Measurements from ENCODE around the gene DCBLD2. TPM values are rescaled to one million over a fixed set of nuclear protein-coding genes. Genes with fewer than 3 reads are reported as not detected.

The DCBLD2 gene
- polyA plus RNA-seq, 1 of the 3 experiments (the other 2 are of a cell fraction): 159 TPM

DNA sequence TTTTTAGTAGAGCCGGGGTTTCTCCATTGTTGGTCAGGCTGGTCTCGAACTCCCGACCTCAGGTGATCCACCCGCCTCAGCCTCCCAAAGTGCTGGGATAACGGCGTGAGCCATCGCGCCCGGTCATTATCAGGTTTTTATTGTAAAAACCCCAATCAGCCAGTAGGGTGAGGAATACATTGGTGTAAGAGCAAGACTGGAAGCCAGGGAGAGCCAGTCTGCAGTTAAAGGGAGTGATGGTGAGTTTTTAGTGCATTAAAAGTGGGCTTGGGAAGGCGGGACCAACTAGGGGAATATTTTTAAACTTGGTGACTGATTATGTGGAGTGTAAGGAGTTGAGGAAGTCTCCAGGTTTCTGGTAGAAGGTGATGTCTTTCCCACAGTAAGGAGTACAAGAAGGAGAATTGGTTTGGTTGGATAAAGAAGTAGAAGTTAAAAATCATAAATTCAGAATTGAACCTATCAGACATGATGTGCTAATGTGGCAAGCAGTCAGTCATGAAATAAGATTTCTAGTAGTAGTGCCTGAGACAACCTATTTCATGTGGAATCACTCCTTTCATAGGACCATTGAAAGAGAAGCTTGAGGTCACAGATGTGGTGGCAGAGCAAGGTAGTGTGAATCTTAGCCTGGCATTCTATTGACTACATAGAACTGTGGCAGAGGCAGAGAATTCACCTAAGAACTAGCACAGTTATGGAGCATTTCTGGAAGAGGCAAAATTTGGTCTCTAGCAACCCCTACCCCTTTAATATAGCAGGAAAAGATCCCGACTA is 2.4 kb upstream of the DCBLD2 start:
- Histone ChIP-seq H3K4me2 (peak overlapping the region; percentile 91), H3K36me3 (replicated peaks in 1 of 2; ENCODE audit: control insufficient read depth in 1 of 2, insufficient read depth in 2 of 2, low read length in 1 of 2) (peaks cover 0 to 30% of the 10 kb centered on the region in 2 experiments), H3K27me3 (ENCODE audit: insufficient read depth) (no peaks in the 10 kb centered on the region), H3F3A (replicated peaks; ENCODE audit: insufficient read depth) (peaks cover 34% of the 10 kb centered on the region), H3K9me2 (no peaks in the 10 kb centered on the region), H3K9me3 (0 out of 2 replicates have a peak, but pooled peaks cover 5% of the 10 kb centered on the region), H3K9ac (peak overlapping the region; percentile 27; the same call in 1 of the 2 replicates), H3K27ac (ENCODE audit: low read depth in 2 of 2, low read length in 1 of 2) (peak overlapping the region in 1 of 2 experiments; percentile 89; a peak in 2 of 4 replicates), H3K4me1 (ENCODE audit: control insufficient read depth in 1 of 2, insufficient read depth in 2 of 2, low read depth in 1 of 2, low read length in 1 of 2) (peaks cover 2 to 7% of the 10 kb centered on the region in 2 experiments), H3K4me3 (ENCODE audit: low read depth in 2 of 2, low read length in 1 of 2) (peak overlapping the region in 1 of 2 experiments; percentile 77; a peak in 2 of 4 replicates), H2AFZ (ENCODE audit: low read depth) (no peak overlapping the region), H4K20me1 (ENCODE audit: insufficient read depth) (peaks cover 20% of the 10 kb centered on the region), H3K79me2 (ENCODE audit: insufficient read depth) (peaks cover 71% of the 10 kb centered on the region)
- DNase-seq: no peak
- TF ChIP-seq RFX5 (IDR thresholded peaks at IDR 0.05; ENCODE audit: low read length) (no peak), NFIC (IDR thresholded peaks at IDR 0.05; ENCODE audit: borderline replicate concordance) (no peak), EP300 (IDR thresholded peaks at IDR 0.05; ENCODE audit: borderline replicate concordance in 1 of 2, low read depth in 1 of 2, low read length in 1 of 2) (no peak), RAD21 (IDR thresholded peaks at IDR 0.05; ENCODE audit: low read length) (no peak)
- TF ChIP-seq, protein P1, sequence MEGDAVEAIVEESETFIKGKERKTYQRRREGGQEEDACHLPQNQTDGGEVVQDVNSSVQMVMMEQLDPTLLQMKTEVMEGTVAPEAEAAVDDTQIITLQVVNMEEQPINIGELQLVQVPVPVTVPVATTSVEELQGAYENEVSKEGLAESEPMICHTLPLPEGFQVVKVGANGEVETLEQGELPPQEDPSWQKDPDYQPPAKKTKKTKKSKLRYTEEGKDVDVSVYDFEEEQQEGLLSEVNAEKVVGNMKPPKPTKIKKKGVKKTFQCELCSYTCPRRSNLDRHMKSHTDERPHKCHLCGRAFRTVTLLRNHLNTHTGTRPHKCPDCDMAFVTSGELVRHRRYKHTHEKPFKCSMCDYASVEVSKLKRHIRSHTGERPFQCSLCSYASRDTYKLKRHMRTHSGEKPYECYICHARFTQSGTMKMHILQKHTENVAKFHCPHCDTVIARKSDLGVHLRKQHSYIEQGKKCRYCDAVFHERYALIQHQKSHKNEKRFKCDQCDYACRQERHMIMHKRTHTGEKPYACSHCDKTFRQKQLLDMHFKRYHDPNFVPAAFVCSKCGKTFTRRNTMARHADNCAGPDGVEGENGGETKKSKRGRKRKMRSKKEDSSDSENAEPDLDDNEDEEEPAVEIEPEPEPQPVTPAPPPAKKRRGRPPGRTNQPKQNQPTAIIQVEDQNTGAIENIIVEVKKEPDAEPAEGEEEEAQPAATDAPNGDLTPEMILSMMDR (IDR thresholded peaks at IDR 0.05): no peak; the same call in 1 of the 2 replicates
- TF ChIP-seq, protein P2, sequence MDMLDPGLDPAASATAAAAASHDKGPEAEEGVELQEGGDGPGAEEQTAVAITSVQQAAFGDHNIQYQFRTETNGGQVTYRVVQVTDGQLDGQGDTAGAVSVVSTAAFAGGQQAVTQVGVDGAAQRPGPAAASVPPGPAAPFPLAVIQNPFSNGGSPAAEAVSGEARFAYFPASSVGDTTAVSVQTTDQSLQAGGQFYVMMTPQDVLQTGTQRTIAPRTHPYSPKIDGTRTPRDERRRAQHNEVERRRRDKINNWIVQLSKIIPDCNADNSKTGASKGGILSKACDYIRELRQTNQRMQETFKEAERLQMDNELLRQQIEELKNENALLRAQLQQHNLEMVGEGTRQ (IDR thresholded peaks at IDR 0.05; ENCODE audit: borderline replicate concordance, low read depth, low read length): no peak
- TF ChIP-seq, protein P3, sequence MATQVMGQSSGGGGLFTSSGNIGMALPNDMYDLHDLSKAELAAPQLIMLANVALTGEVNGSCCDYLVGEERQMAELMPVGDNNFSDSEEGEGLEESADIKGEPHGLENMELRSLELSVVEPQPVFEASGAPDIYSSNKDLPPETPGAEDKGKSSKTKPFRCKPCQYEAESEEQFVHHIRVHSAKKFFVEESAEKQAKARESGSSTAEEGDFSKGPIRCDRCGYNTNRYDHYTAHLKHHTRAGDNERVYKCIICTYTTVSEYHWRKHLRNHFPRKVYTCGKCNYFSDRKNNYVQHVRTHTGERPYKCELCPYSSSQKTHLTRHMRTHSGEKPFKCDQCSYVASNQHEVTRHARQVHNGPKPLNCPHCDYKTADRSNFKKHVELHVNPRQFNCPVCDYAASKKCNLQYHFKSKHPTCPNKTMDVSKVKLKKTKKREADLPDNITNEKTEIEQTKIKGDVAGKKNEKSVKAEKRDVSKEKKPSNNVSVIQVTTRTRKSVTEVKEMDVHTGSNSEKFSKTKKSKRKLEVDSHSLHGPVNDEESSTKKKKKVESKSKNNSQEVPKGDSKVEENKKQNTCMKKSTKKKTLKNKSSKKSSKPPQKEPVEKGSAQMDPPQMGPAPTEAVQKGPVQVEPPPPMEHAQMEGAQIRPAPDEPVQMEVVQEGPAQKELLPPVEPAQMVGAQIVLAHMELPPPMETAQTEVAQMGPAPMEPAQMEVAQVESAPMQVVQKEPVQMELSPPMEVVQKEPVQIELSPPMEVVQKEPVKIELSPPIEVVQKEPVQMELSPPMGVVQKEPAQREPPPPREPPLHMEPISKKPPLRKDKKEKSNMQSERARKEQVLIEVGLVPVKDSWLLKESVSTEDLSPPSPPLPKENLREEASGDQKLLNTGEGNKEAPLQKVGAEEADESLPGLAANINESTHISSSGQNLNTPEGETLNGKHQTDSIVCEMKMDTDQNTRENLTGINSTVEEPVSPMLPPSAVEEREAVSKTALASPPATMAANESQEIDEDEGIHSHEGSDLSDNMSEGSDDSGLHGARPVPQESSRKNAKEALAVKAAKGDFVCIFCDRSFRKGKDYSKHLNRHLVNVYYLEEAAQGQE (IDR thresholded peaks at IDR 0.05; ENCODE audit: low read depth, low read length): no peak
- 87% methylated on average over 11 of the region's 11 CpGs for WGBS (ENCODE audit: low lambda C conversion rate)
- POLR2A ChIA-PET: no interaction called here
- CTCF ChIA-PET: no interaction called here

DNA sequence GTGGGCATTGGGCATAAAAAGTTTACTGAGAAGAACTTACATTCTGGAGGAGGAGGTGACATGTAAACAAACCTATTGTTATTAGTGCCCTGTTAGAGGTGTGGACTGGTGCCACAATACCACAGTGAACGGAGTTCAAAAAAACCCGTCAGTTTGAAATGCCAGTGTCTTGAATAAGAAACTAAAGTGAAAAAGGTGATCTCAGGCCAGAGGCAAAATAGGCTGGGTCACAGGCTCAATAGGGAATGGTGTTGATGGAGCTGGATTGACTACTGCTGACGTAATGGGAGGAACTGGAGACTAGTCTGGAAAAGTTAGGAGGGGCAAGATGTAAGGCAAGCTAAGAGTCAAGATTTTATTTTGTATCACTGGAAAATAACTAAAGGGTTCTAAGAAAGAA is 1.6 kb upstream of the DCBLD2 start:
- Histone ChIP-seq H3F3A (replicated peaks; ENCODE audit: insufficient read depth) (peaks cover 37% of the 10 kb centered on the region), H3K27me3 (ENCODE audit: insufficient read depth) (no peaks in the 10 kb centered on the region), H3K4me1 (ENCODE audit: control insufficient read depth in 1 of 2, insufficient read depth in 2 of 2, low read depth in 1 of 2, low read length in 1 of 2) (peaks cover 4 to 7% of the 10 kb centered on the region in 2 experiments), H3K79me2 (ENCODE audit: insufficient read depth) (peaks cover 79% of the 10 kb centered on the region), H3K4me3 (ENCODE audit: low read depth in 2 of 2, low read length in 1 of 2) (peak overlapping the region in 1 of 2 experiments; percentile 77; a peak in 3 of 4 replicates), H3K36me3 (replicated peaks in 1 of 2; ENCODE audit: control insufficient read depth in 1 of 2, insufficient read depth in 2 of 2, low read length in 1 of 2) (peaks cover 0 to 30% of the 10 kb centered on the region in 2 experiments), H3K9ac (peak overlapping the region; percentile 81), H2AFZ (ENCODE audit: low read depth) (no peak overlapping the region), H4K20me1 (ENCODE audit: insufficient read depth) (peaks cover 27% of the 10 kb centered on the region), H3K9me2 (no peaks in the 10 kb centered on the region), H3K9me3 (0 out of 2 replicates have a peak, but pooled peaks cover under 1% of the 10 kb centered on the region), H3K27ac (ENCODE audit: low read depth in 2 of 2, low read length in 1 of 2) (peak overlapping the region in 1 of 2 experiments; percentile 89; a peak in 2 of 4 replicates), H3K4me2 (peak overlapping the region; percentile 91)
- 75% methylated on average over 3 of the region's 3 CpGs for WGBS (ENCODE audit: low lambda C conversion rate)
- ChIA-PET POLR2A (no interaction called here), CTCF (no interaction called here)
- no peak for DNase-seq
- TF ChIP-seq RXRA (IDR thresholded peaks at IDR 0.05; ENCODE audit: borderline replicate concordance, low read depth) (no peak), MEF2A (IDR thresholded peaks at IDR 0.05; ENCODE audit: borderline replicate concordance, low read depth) (no peak), SMC3 (IDR thresholded peaks at IDR 0.05; ENCODE audit: low read depth, low read length) (no peak), NFIC (IDR thresholded peaks at IDR 0.05; ENCODE audit: borderline replicate concordance) (no peak), FOXM1 (IDR thresholded peaks at IDR 0.05; ENCODE audit: low read depth) (no peak), FOXJ3 (CRISPR knock-in tag; IDR thresholded peaks at IDR 0.05) (no peak), RAD21 (IDR thresholded peaks at IDR 0.05; ENCODE audit: low read length) (no peak), CHD2 (IDR thresholded peaks at IDR 0.05; ENCODE audit: low read length, partially characterized antibody) (no peak), POLR2AphosphoS5 (IDR thresholded peaks at IDR 0.05; ENCODE audit: low read depth, low read length) (no peak)
- TF ChIP-seq, protein P1 (IDR thresholded peaks at IDR 0.05): no peak
- TF ChIP-seq, protein P4, sequence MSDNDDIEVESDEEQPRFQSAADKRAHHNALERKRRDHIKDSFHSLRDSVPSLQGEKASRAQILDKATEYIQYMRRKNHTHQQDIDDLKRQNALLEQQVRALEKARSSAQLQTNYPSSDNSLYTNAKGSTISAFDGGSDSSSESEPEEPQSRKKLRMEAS (IDR thresholded peaks at IDR 0.05; ENCODE audit: low read depth): no peak
